Liver (tissue), 9 donors: Measurements from ENCODE around the gene ZNF202. TPM values are rescaled to one million over a fixed set of nuclear protein-coding genes. Genes with fewer than 3 reads are reported as not detected.

ENCODE experiments used
- DNase-seq: peaks from one replicate; pipeline ENCODE4 v3.0.0-alpha.2; 2017; ENCODE audit warnings: low spot score
- H3K27ac ChIP-seq, 2 donors: one replicate each; pipeline ENCODE4 v1.7.0; 2013; ENCODE audit warnings: inconsistent platforms in 2 of 2, low read length in 2 of 2, control low read depth in 1 of 2, low read depth in 1 of 2, mild to moderate bottlenecking in 1 of 2
- H3K27me3 ChIP-seq, 4 donors: one replicate each; pipeline versions ENCODE4 v1.6.1 to v1.7.0; 2013; ENCODE audit warnings: low read length in 3 of 4, inconsistent platforms in 1 of 4, mild to moderate bottlenecking in 1 of 4, moderate library complexity in 1 of 4; ENCODE audit not compliant: control insufficient read depth in 4 of 4, insufficient read depth in 4 of 4
- H3K36me3 ChIP-seq, 4 donors: one replicate each; pipeline versions ENCODE4 v1.6.1 to v1.7.0; 2013; ENCODE audit warnings: low read length in 3 of 4, mild to moderate bottlenecking in 3 of 4, low read depth in 1 of 4, moderate library complexity in 1 of 4; ENCODE audit not compliant: control insufficient read depth in 4 of 4, insufficient read depth in 3 of 4
- H3K4me1 ChIP-seq, 4 donors: one replicate each; pipeline versions ENCODE4 v1.6.1 to v1.7.0; 2013; ENCODE audit warnings: low read length in 3 of 4, mild to moderate bottlenecking in 3 of 4, moderate library complexity in 1 of 4; ENCODE audit not compliant: control insufficient read depth in 4 of 4, insufficient read depth in 4 of 4
- H3K4me3 ChIP-seq, 3 donors: one replicate each; pipeline versions ENCODE4 v1.6.1 to v1.7.0; 2013; ENCODE audit warnings: low read length in 3 of 3, control low read depth in 1 of 3, low read depth in 1 of 3, mild to moderate bottlenecking in 1 of 3
- H3K9ac ChIP-seq, 2 donors: one replicate each; pipeline ENCODE4 v1.7.0; 2013; ENCODE audit warnings: low read length in 2 of 2, mild to moderate bottlenecking in 2 of 2, moderate library complexity in 2 of 2, control low read depth in 1 of 2, low read depth in 1 of 2
- H3K9me3 ChIP-seq, 4 donors: one replicate each; pipeline versions ENCODE4 v1.6.1 to v1.7.0; 2013; ENCODE audit warnings: low read length in 3 of 4; ENCODE audit not compliant: control insufficient read depth in 4 of 4
- EGR1 ChIP-seq, 2 donors: IDR thresholded peaks; 2 replicates each; pipeline ENCODE4 v1.6.1; 2016 to 2018; ENCODE audit warnings: antibody characterized with exemption in 2 of 2, low read depth in 2 of 2
- FOXA1 ChIP-seq: IDR thresholded peaks from 2 replicates; pipeline ENCODE4 v1.6.1; 2016; ENCODE audit warnings: antibody characterized with exemption
- FOXA2 ChIP-seq: IDR thresholded peaks from 2 replicates; pipeline ENCODE4 v1.6.1; 2016; ENCODE audit warnings: antibody characterized with exemption
- GABPA ChIP-seq, 2 donors: IDR thresholded peaks in 1 of 2; conservative IDR thresholded peaks in 1 of 2; 2 replicates each; pipeline ENCODE4 v1.6.1; 2016; ENCODE audit warnings: antibody characterized with exemption in 2 of 2, mild to moderate bottlenecking in 1 of 2, moderate library complexity in 1 of 2
- HNF4A ChIP-seq, 2 donors: conservative IDR thresholded peaks; 2 replicates each; pipeline ENCODE4 v1.6.1; 2016; ENCODE audit warnings: antibody characterized with exemption in 2 of 2, mild to moderate bottlenecking in 2 of 2
- HNF4G ChIP-seq: IDR thresholded peaks from 2 replicates; pipeline ENCODE4 v1.6.1; 2016; ENCODE audit warnings: antibody characterized with exemption
- JUND ChIP-seq, 2 donors: IDR thresholded peaks; 2 replicates each; pipeline ENCODE4 v1.6.1; 2016; ENCODE audit warnings: antibody characterized with exemption in 2 of 2
- NR2F2 ChIP-seq: IDR thresholded peaks from 2 replicates; pipeline ENCODE4 v1.6.1; 2016; ENCODE audit warnings: antibody characterized with exemption
- RAD21 ChIP-seq, 2 donors: IDR thresholded peaks; 2 replicates each; pipeline ENCODE4 v1.6.1; 2016; ENCODE audit warnings: antibody characterized with exemption in 2 of 2, mild to moderate bottlenecking in 2 of 2
- RXRA ChIP-seq, 2 donors: IDR thresholded peaks; 2 replicates each; pipeline ENCODE4 v1.6.1; 2017 to 2018; ENCODE audit warnings: antibody characterized with exemption in 2 of 2, mild to moderate bottlenecking in 1 of 2
- SP1 ChIP-seq: IDR thresholded peaks from 2 replicates; pipeline ENCODE4 v1.6.1; 2018; ENCODE audit warnings: antibody characterized with exemption, mild to moderate bottlenecking
- TAF1 ChIP-seq: conservative IDR thresholded peaks from 2 replicates; pipeline ENCODE4 v1.6.1; 2016; ENCODE audit warnings: antibody characterized with exemption, mild to moderate bottlenecking
- YY1 ChIP-seq: IDR thresholded peaks from 2 replicates; pipeline ENCODE4 v1.6.1; 2016; ENCODE audit warnings: antibody characterized with exemption, mild to moderate bottlenecking
- WGBS: extraction: QIAGEN DNeasy Blood & Tissue Kit; methylation state at CpG from one replicate; pipeline ENCODE4 v1.1.7; 2013; 5-methylcytosine and 5-hydroxymethylcytosine counted together
- polyA plus RNA-seq, 2 donors: library from polyadenylated mRNA; stranded (reverse) in 1 of 2; unstranded in 1 of 2; fragments of 200-250 nt in 1 of 2; fragments of >200 nt in 1 of 2; fragmentation: Nextera tagmentation in 1 of 2; extraction: Ambion mirVana in 1 of 2; gene quantifications; one replicate each; pipeline versions ENCODE4 v1.2.1 to v1.2.3, GENCODE V29; 2013 to 2015
- total RNA-seq, 2 donors: library from RNA; depleted of rRNA; stranded (reverse); fragments of >200 nt; gene quantifications; one replicate each; pipeline ENCODE4 v1.2.3, GENCODE V29; 2014
- TF ChIP-seq, protein P1 (sequence below): IDR thresholded peaks from 2 replicates; pipeline ENCODE4 v1.6.1; 2016; ENCODE audit warnings: antibody characterized with exemption, mild to moderate bottlenecking
- TF ChIP-seq, protein P2 (sequence below): IDR thresholded peaks from 2 replicates; pipeline ENCODE4 v1.6.1; 2016; ENCODE audit warnings: antibody characterized with exemption
- TF ChIP-seq, protein P3 (sequence below): fragments of 150-350 bp; IDR thresholded peaks from 2 replicates; pipeline ENCODE4 v1.5.1; 2017; ENCODE audit warnings: improper control_type of control experiment, low read depth, low read length; ENCODE audit not compliant: missing input control
- TF ChIP-seq, protein P4 (sequence below): IDR thresholded peaks from 2 replicates; pipeline ENCODE4 v1.6.1; 2016; ENCODE audit warnings: antibody characterized with exemption
- TF ChIP-seq, protein P5 (sequence below): IDR thresholded peaks from 2 replicates; pipeline ENCODE4 v1.6.1; 2016; ENCODE audit warnings: antibody characterized with exemption
- donor health status: healthy.
- donor health status: healthy.
- donor health status: healthy.
- donor health status: healthy.
- donor health status: healthy.

ZNF202 gene
- total and polyA plus RNA-seq, 4 donors: 1.2 to 5.1 (median 3.3) TPM

DNA sequence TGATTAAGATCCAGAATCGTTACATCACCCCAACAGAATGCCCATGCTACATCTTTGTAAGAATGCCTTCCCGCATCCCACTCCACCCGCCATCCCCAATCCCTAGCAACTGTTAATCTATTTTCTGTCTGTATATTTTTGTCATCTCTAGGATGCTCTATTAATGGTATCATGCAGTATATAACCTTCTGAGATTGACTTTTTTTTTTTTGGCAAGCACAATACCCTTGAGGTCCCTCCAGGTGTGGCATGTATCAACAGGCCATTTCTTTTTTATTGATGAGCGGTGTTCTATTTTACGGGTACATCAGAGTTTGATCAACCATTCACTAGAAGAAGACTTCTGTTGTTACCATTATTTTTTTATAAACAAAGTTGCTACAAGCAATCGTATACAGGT, 56.9 kb downstream of the ZNF202 start:
- Histone ChIP-seq H3K27me3 (peaks cover 0 to 11% (median 0%) of the 10 kb centered on the region in 4 donors), H3K9ac (no peak overlapping the region), H3K4me1 (no peaks in the 10 kb centered on the region), H3K9me3 (no peaks in the 10 kb centered on the region), H3K36me3 (no peaks in the 10 kb centered on the region), H3K27ac (no peak overlapping the region), H3K4me3 (no peak overlapping the region)
- DNase-seq: no peak
- TF ChIP-seq TAF1: no peak
- TF ChIP-seq, protein P1, sequence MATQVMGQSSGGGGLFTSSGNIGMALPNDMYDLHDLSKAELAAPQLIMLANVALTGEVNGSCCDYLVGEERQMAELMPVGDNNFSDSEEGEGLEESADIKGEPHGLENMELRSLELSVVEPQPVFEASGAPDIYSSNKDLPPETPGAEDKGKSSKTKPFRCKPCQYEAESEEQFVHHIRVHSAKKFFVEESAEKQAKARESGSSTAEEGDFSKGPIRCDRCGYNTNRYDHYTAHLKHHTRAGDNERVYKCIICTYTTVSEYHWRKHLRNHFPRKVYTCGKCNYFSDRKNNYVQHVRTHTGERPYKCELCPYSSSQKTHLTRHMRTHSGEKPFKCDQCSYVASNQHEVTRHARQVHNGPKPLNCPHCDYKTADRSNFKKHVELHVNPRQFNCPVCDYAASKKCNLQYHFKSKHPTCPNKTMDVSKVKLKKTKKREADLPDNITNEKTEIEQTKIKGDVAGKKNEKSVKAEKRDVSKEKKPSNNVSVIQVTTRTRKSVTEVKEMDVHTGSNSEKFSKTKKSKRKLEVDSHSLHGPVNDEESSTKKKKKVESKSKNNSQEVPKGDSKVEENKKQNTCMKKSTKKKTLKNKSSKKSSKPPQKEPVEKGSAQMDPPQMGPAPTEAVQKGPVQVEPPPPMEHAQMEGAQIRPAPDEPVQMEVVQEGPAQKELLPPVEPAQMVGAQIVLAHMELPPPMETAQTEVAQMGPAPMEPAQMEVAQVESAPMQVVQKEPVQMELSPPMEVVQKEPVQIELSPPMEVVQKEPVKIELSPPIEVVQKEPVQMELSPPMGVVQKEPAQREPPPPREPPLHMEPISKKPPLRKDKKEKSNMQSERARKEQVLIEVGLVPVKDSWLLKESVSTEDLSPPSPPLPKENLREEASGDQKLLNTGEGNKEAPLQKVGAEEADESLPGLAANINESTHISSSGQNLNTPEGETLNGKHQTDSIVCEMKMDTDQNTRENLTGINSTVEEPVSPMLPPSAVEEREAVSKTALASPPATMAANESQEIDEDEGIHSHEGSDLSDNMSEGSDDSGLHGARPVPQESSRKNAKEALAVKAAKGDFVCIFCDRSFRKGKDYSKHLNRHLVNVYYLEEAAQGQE: no peak
- TF ChIP-seq RAD21 (IDR thresholded peaks at IDR 0.05): no peak
- TF ChIP-seq, protein P2, sequence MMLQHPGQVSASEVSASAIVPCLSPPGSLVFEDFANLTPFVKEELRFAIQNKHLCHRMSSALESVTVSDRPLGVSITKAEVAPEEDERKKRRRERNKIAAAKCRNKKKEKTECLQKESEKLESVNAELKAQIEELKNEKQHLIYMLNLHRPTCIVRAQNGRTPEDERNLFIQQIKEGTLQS: no peak
- TF ChIP-seq YY1: no peak
- TF ChIP-seq RXRA (IDR thresholded peaks at IDR 0.05): no peak
- no peak for TF ChIP-seq SP1
- TF ChIP-seq FOXA1: no peak
- TF ChIP-seq, protein P3, sequence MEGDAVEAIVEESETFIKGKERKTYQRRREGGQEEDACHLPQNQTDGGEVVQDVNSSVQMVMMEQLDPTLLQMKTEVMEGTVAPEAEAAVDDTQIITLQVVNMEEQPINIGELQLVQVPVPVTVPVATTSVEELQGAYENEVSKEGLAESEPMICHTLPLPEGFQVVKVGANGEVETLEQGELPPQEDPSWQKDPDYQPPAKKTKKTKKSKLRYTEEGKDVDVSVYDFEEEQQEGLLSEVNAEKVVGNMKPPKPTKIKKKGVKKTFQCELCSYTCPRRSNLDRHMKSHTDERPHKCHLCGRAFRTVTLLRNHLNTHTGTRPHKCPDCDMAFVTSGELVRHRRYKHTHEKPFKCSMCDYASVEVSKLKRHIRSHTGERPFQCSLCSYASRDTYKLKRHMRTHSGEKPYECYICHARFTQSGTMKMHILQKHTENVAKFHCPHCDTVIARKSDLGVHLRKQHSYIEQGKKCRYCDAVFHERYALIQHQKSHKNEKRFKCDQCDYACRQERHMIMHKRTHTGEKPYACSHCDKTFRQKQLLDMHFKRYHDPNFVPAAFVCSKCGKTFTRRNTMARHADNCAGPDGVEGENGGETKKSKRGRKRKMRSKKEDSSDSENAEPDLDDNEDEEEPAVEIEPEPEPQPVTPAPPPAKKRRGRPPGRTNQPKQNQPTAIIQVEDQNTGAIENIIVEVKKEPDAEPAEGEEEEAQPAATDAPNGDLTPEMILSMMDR: no peak
- TF ChIP-seq HNF4G: no peak
- no peak for TF ChIP-seq NR2F2
- TF ChIP-seq, protein P4, sequence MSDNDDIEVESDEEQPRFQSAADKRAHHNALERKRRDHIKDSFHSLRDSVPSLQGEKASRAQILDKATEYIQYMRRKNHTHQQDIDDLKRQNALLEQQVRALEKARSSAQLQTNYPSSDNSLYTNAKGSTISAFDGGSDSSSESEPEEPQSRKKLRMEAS: no peak
- TF ChIP-seq GABPA (IDR thresholded peaks at IDR 0.05 in 1 of 2, conservative IDR thresholded peaks at IDR 0.05 in 1 of 2): no peak
- TF ChIP-seq, protein P5, sequence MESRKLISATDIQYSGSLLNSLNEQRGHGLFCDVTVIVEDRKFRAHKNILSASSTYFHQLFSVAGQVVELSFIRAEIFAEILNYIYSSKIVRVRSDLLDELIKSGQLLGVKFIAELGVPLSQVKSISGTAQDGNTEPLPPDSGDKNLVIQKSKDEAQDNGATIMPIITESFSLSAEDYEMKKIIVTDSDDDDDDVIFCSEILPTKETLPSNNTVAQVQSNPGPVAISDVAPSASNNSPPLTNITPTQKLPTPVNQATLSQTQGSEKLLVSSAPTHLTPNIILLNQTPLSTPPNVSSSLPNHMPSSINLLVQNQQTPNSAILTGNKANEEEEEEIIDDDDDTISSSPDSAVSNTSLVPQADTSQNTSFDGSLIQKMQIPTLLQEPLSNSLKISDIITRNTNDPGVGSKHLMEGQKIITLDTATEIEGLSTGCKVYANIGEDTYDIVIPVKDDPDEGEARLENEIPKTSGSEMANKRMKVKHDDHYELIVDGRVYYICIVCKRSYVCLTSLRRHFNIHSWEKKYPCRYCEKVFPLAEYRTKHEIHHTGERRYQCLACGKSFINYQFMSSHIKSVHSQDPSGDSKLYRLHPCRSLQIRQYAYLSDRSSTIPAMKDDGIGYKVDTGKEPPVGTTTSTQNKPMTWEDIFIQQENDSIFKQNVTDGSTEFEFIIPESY: no peak
- TF ChIP-seq FOXA2: no peak
- no peak for TF ChIP-seq HNF4A (conservative IDR thresholded peaks at IDR 0.05)
- TF ChIP-seq EGR1 (IDR thresholded peaks at IDR 0.05; ENCODE audit: low read depth in 2 of 2): no peak
- no peak for TF ChIP-seq JUND (IDR thresholded peaks at IDR 0.05)
- 88% methylated on average over 6 of the region's 6 CpGs for WGBS
